Right renal pelvis (tissue), 4 donors: ENCODE results near the gene PRKAR1B. TPM values are rescaled to one million over a fixed set of nuclear protein-coding genes. Genes with fewer than 3 reads are reported as not detected.

ENCODE experiments used
- DNase-seq, 4 donors: peaks; one replicate each; pipeline ENCODE4 v3.0.0-alpha.2; 2013; ENCODE audit warnings: low read depth in 4 of 4, low spot score in 3 of 4, missing footprints in 1 of 4
- polyA plus RNA-seq, 4 donors: library from polyadenylated mRNA; unstranded; fragments of 120-200 nt; gene quantifications; one replicate each; pipeline ENCODE4 v1.2.1, GENCODE V29; 2013; ENCODE audit not compliant: insufficient read length in 4 of 4

The PRKAR1B gene
- polyA plus RNA-seq, 4 donors: 34.7 to 47.2 (median 36.6) TPM

DNA sequence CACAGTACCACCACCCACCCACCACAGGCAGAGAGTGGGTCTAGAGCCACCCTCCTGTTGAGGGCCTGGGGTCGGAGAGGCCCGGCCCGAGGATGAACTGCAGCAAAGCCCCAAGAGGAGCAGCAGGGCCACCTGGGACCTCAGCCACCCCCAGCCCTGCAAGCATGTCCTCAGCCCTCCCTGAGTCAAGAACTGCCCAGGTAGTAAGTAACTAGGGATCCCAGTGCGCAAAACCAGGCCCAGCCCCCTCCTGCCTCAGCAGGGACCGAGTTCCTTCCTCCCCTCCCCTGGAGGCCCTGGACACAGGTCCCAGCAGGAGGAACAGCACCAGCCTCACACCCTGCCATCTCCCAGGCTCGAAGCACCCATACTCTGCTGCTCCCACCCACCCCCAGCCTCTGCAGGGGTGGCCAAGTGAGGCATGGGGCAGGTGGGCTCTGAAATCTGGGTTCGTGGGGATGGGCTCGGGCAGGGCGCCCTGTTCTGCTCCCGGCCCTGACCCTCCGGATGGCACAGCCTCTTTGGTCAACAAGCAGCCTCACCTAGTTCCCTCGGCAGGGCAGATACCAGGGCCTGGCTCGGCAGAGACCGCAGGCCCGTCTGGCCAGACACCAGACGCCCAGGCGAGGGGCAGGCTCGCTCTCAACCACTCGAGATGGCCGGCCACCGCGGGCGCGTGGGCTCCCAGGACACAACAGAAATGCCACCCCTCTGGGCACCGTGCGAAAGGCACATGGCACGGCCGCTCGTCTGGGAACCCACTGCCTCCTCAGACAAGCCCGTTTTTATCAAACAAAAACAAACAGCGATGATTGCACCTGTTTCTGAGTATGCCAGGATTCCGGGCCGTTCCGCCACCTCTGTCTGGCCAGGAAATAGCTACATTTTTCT, 222.6 kb downstream of the PRKAR1B start:
- DNase-seq: no peak

DNA sequence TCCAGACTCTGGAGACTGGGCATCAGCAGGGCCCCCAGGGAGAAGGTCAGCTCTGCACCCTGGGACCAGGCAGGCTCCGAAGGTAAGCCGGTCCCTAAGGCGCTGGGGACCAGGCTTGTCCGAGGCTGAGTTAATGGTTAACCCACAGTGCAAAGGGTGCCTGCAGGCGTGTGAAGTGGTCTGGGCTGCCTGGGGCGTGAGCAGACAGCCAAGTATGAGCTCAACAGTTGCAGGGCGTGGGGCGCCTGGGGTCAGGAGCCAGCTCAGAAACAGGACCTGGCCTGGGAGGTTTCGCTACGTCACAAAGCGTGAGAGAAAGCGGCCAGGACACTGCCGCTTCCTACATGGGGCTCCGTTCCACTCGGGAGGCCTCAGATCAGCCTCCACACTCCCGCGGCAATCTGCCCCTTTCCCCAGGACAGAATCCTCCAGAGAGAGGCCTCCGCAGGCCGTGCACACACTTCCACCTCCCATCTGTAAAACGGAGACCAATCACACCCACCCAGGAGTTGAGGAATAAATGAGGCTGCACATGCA, 223.4 kb downstream of the PRKAR1B start:
- DNase-seq: no peak

GRCh38 chr7:502296-502695, 224.8 kb downstream of the PRKAR1B start:
- no peak for DNase-seq

GRCh38 chr7:501526-501925, 225.6 kb downstream of the PRKAR1B start:
- DNase-seq: no peak

GRCh38 chr7:500521-501420, 226.3 kb downstream of the PRKAR1B start:
- no peak for DNase-seq

GRCh38 chr7:499853-500485, 227.1 kb downstream of the PRKAR1B start:
- DNase-seq: no peak

Other genes with a start within 250 kb of the PRKAR1B start
- 10 to 100 TPM; 43.2 to 58.4 (median 50.7) TPM for gene PDGFA, start 207.4 kb downstream of the PRKAR1B start, polyA plus RNA-seq
- 10 to 100 TPM; 29.6 to 37.9 (median 33.2) TPM for gene DNAAF5, start 582 bp downstream of the PRKAR1B start, polyA plus RNA-seq
- 100 to 1,000 TPM; 126 to 133 (median 131) TPM for gene SUN1, start 105.2 kb upstream of the PRKAR1B start, polyA plus RNA-seq
- gene GET4, start 149.3 kb upstream of the PRKAR1B start, polyA plus RNA-seq: 10 to 100 TPM; 33.2 to 47.4 (median 39.0) TPM
- 10 to 100 TPM; 14.6 to 18.2 (median 15.1) TPM for gene ADAP1, start 227.4 kb upstream of the PRKAR1B start, polyA plus RNA-seq
- gene COX19, start 248.3 kb upstream of the PRKAR1B start, polyA plus RNA-seq: 10 to 100 TPM; 11.8 to 13.3 (median 12.1) TPM